KMS-11 (cell line): ENCODE measurements around the gene ORC3.
A peak's percentile ranks its signal among the peaks of the same experiment; 100 is the strongest.
"Not testable (repeated sequence)": the region's sequence is repeated elsewhere in the genome, so short reads cannot be mapped to it uniquely, and the experiment has no call there.

Experiments
- H2AFZ ChIP-seq: fragments of 200-600 bp; sonication (generic); 2 replicates; pipeline ENCODE4 v1.6.1; 2016; ENCODE audit warnings: antibody characterized with exemption, mixed run types, low read depth
- H3K27ac ChIP-seq: fragments of 200-600 bp; sonication (generic); 2 replicates; pipeline ENCODE4 v1.6.1; 2016; ENCODE audit warnings: mild to moderate bottlenecking, mixed run types
- H3K27me3 ChIP-seq: fragments of 200-600 bp; sonication (generic); 2 replicates; pipeline ENCODE4 v1.6.1; 2017; ENCODE audit warnings: mild to moderate bottlenecking, low read depth, mixed run types, moderate library complexity; ENCODE audit not compliant: insufficient read depth
- H3K36me3 ChIP-seq: fragments of 200-600 bp; sonication (generic); 2 replicates; pipeline ENCODE4 v1.6.1; 2017; ENCODE audit warnings: mild to moderate bottlenecking, mixed run types; ENCODE audit not compliant: insufficient read depth
- H3K4me1 ChIP-seq: fragments of 200-600 bp; sonication (generic); 2 replicates; pipeline ENCODE4 v1.6.1; 2016; ENCODE audit warnings: mild to moderate bottlenecking, low read depth, mixed run types; ENCODE audit not compliant: poor library complexity, severe bottlenecking
- H3K4me2 ChIP-seq: fragments of 200-600 bp; sonication (generic); 2 replicates; pipeline ENCODE4 v1.7.0; 2016; ENCODE audit warnings: mild to moderate bottlenecking, mixed run types
- H3K4me3 ChIP-seq: fragments of 200-600 bp; sonication (generic); IDR thresholded peaks from 2 replicates; pipeline ENCODE4 v1.6.1; 2017; ENCODE audit warnings: low read depth, low read length, mixed read lengths; ENCODE audit not compliant: insufficient read depth
- H3K79me2 ChIP-seq: fragments of 200-600 bp; sonication (generic); 2 replicates; pipeline ENCODE4 v1.6.1; 2016; ENCODE audit warnings: low read depth, mixed run types; ENCODE audit not compliant: insufficient read depth
- H3K9ac ChIP-seq: fragments of 200-600 bp; sonication (generic); 2 replicates; pipeline ENCODE4 v1.6.1; 2016; ENCODE audit warnings: mild to moderate bottlenecking, mixed run types
- H4K20me1 ChIP-seq: fragments of 200-600 bp; sonication (generic); 2 replicates; pipeline ENCODE4 v1.6.1; 2016; ENCODE audit warnings: mild to moderate bottlenecking, mixed run types; ENCODE audit not compliant: insufficient read depth
- CTCF ChIP-seq: fragments of 200-600 bp; sonication (generic); conservative IDR thresholded peaks from 2 replicates; pipeline ENCODE4 v1.6.1; 2017; ENCODE audit warnings: low read depth, mild to moderate bottlenecking, antibody characterized with exemption, low read length, moderate library complexity, mixed read lengths

ORC3 gene

GRCh38 chr6:87710090-87710489 is 120.2 kb downstream of the ORC3 start:
- Histone ChIP-seq H3K4me1 (peaks cover 41% of the 10 kb centered on the region), H3K4me2 (peak overlapping the region; percentile 34; the same call in 1 of the 2 replicates), H4K20me1 (no peaks in the 10 kb centered on the region), H3K4me3 (no peak overlapping the region), H3K27ac (0 out of 2 replicates have a peak overlapping the region, but pooled peaks have one; percentile 20), H3K27me3 (no peaks in the 10 kb centered on the region), H3K79me2 (no peaks in the 10 kb centered on the region), H3K9ac (no peak overlapping the region), H3K36me3 (no peaks in the 10 kb centered on the region), H2AFZ (0 out of 2 replicates have a peak overlapping the region, but pooled peaks have one; percentile 18)
- no peak for TF ChIP-seq CTCF

GRCh38 chr6:87712713-87713112 is 122.8 kb downstream of the ORC3 start:
- H3K9ac ChIP-seq = not testable (repeated sequence)

GRCh38 chr6:87714093-87714842 is 124.3 kb downstream of the ORC3 start:
- H2AFZ ChIP-seq = no peak overlapping the region
- H3K4me1 ChIP-seq = peaks cover 26% of the 10 kb centered on the region

More at GRCh38 chr6:87712713-87713112, 122.8 kb downstream of the ORC3 start:
- not testable (repeated sequence) for H3K27ac ChIP-seq, H2AFZ ChIP-seq, H4K20me1 ChIP-seq, H3K4me2 ChIP-seq, H3K79me2 ChIP-seq, H3K27me3 ChIP-seq, H3K4me3 ChIP-seq, H3K36me3 ChIP-seq
- peaks cover 26% of the 10 kb centered on the region for H3K4me1 ChIP-seq

More at GRCh38 chr6:87714093-87714842, 124.3 kb downstream of the ORC3 start:
- no peak overlapping the region for H3K27ac ChIP-seq
- H4K20me1 ChIP-seq = no peaks in the 10 kb centered on the region
- TF ChIP-seq CTCF = no peak
- no peak overlapping the region for H3K4me3 ChIP-seq
- no peak overlapping the region for H3K9ac ChIP-seq
- H3K36me3 ChIP-seq = no peaks in the 10 kb centered on the region
- no peaks in the 10 kb centered on the region for H3K79me2 ChIP-seq
- no peak overlapping the region for H3K4me2 ChIP-seq
- H3K27me3 ChIP-seq = no peaks in the 10 kb centered on the region
